ENCODE results near the gene RGS6. TPM values are rescaled to one million over a fixed set of nuclear protein-coding genes. Genes with fewer than 3 reads are reported as not detected.

RGS6 gene
- total RNA-seq, 2 experiments from 2014 or later, result not detected

DNA sequence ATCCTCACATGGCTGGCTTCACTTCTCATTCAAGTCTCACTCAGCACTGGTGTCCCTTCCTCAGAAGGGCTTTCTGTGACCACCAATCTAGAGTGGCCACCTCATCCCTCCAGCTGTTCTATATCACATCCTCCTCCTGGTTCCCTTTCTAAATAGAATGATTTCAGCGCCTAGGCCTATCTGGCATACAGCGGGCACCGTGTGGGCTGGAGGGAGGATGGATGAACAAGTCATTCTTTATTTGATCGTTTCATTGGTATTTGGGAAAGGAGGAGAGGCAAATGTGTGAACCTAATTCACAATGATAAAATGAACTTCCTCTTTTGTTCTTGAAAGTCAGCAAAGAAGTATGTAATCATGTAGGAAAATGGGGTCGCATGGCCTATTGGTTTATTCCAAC, 567.5 kb downstream of the RGS6 start:
- intact Hi-C loops (cut with DNase I, micrococcal nuclease), result no loop called here

DNA sequence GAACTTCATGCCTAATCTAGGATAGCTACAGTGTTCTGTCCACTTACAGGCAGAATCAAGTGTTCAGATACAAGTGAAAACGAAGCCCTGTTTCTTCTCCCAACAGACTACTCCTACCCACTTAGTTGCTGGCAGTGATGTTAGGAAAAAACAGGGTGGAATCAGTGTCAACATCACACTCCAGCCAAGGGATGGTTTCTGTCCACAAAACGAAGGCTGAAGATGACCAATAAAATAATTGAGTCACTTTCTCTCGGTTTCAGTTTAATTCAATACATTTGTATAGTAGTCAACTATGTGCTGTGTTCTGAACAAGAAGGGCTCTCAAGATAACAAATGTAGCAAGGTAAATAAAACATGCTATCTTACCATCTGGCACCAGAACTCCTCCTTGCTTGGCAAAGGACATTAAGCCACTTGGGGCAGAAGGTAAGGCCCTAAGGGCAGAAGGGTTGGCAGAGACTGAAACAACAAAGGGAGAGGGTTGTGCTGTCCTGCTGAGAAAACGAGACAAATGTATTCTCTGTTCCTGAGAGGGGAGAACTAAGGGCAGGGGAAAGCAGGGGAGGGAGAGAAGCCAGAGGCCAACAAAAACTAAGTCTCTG, 568.1 kb downstream of the RGS6 start:
- ATAC-seq (ENCODE audit: poor library complexity), result no peak
- H3K27me3 ChIP-seq (ENCODE audit: control insufficient read depth in 1 of 2, insufficient read depth in 2 of 2, low read length in 2 of 2), result no peaks in the 10 kb centered on the region
- no peak for DNase-seq
- ChIA-PET CTCF (no interaction called here), POLR2A (no interaction called here)
- TF ChIP-seq, protein P1, sequence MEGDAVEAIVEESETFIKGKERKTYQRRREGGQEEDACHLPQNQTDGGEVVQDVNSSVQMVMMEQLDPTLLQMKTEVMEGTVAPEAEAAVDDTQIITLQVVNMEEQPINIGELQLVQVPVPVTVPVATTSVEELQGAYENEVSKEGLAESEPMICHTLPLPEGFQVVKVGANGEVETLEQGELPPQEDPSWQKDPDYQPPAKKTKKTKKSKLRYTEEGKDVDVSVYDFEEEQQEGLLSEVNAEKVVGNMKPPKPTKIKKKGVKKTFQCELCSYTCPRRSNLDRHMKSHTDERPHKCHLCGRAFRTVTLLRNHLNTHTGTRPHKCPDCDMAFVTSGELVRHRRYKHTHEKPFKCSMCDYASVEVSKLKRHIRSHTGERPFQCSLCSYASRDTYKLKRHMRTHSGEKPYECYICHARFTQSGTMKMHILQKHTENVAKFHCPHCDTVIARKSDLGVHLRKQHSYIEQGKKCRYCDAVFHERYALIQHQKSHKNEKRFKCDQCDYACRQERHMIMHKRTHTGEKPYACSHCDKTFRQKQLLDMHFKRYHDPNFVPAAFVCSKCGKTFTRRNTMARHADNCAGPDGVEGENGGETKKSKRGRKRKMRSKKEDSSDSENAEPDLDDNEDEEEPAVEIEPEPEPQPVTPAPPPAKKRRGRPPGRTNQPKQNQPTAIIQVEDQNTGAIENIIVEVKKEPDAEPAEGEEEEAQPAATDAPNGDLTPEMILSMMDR (IDR thresholded peaks at IDR 0.05), result no peak
- no peaks in the 10 kb centered on the region for H3K27me3 Mint-ChIP-seq
- intact Hi-C loops (cut with DNase I, micrococcal nuclease), result no loop called here
- H3K4me3 ChIP-seq (ENCODE audit: low read length), result no peak overlapping the region
- no peaks in the 10 kb centered on the region for H3K36me3 Mint-ChIP-seq (ENCODE audit: low read depth)
- H3K27ac ChIP-seq (ENCODE audit: low read depth in 1 of 2, low read length in 2 of 2), result no peak overlapping the region
- H3K4me1 Mint-ChIP-seq (ENCODE audit: low read depth), result no peaks in the 10 kb centered on the region
- no peak overlapping the region for H3K27ac Mint-ChIP-seq
- peaks cover 0 to 3% of the 10 kb centered on the region in 2 experiments for H3K9me3 ChIP-seq (ENCODE audit: control insufficient read depth in 1 of 2, insufficient read depth in 1 of 2, low read length in 2 of 2)
- no peaks in the 10 kb centered on the region for H3K36me3 ChIP-seq (ENCODE audit: insufficient read depth, low read length)
- no peak overlapping the region for H3K4me3 Mint-ChIP-seq
- H3K9me3 Mint-ChIP-seq, result peaks cover 6% of the 10 kb centered on the region
- H3K4me1 ChIP-seq (ENCODE audit: insufficient read depth, low read length), result no peaks in the 10 kb centered on the region

More for the DNA sequence above, 567.5 kb downstream of the RGS6 start:
- Histone ChIP-seq H3K36me3 (ENCODE audit: insufficient read depth, low read length) (no peaks in the 10 kb centered on the region), H3K4me3 (ENCODE audit: low read length) (no peak overlapping the region), H3K4me1 (ENCODE audit: insufficient read depth, low read length) (no peaks in the 10 kb centered on the region), H3K9me3 (ENCODE audit: control insufficient read depth in 1 of 2, insufficient read depth in 1 of 2, low read length in 2 of 2) (peaks cover 0 to 3% of the 10 kb centered on the region in 2 experiments), H3K27ac (ENCODE audit: low read depth in 1 of 2, low read length in 2 of 2) (no peak overlapping the region), H3K27me3 (ENCODE audit: control insufficient read depth in 1 of 2, insufficient read depth in 2 of 2, low read length in 2 of 2) (no peaks in the 10 kb centered on the region)
- CTCF ChIA-PET, result no interaction called here
- Mint-ChIP-seq H3K4me1 (ENCODE audit: low read depth) (no peaks in the 10 kb centered on the region), H3K36me3 (ENCODE audit: low read depth) (no peaks in the 10 kb centered on the region), H3K4me3 (no peak overlapping the region), H3K9me3 (peaks cover 7% of the 10 kb centered on the region), H3K27me3 (no peaks in the 10 kb centered on the region), H3K27ac (no peak overlapping the region)
- POLR2A ChIA-PET, result no interaction called here
- TF ChIP-seq, protein P1 (IDR thresholded peaks at IDR 0.05), result no peak
- no peak for DNase-seq
- ATAC-seq (ENCODE audit: poor library complexity), result no peak

DNA sequence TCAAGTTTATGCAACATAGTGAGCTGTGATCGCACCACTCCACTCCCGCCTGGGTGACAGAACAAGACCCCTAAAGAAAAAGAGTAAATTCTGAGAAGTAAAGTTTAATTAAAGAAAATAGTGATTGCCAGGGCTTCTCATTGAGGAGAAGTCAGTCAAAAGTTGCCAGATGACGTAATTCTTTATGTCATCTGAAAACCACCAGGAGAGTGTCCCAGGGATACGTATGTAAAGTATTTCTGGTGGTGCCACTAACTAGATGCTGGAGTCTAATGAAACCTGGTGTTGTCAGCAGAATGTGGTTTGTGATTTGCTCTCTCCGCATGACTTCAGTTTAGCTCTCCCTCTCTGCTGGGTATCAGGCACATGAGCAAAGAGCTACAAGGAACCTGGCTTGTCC, 569.2 kb downstream of the RGS6 start:
- POLR2A ChIA-PET, result no interaction called here
- no peak overlapping the region for H3K27ac Mint-ChIP-seq
- H3K4me1 Mint-ChIP-seq (ENCODE audit: low read depth), result no peaks in the 10 kb centered on the region
- peaks cover 0 to 3% of the 10 kb centered on the region in 2 experiments for H3K9me3 ChIP-seq (ENCODE audit: control insufficient read depth in 1 of 2, insufficient read depth in 1 of 2, low read length in 2 of 2)
- ATAC-seq (ENCODE audit: poor library complexity), result no peak
- H3K27me3 Mint-ChIP-seq, result no peaks in the 10 kb centered on the region
- no peaks in the 10 kb centered on the region for H3K4me1 ChIP-seq (ENCODE audit: insufficient read depth, low read length)
- intact Hi-C loops (cut with DNase I, micrococcal nuclease), result no loop called here
- peaks cover 6% of the 10 kb centered on the region for H3K9me3 Mint-ChIP-seq
- H3K27me3 ChIP-seq (ENCODE audit: control insufficient read depth in 1 of 2, insufficient read depth in 2 of 2, low read length in 2 of 2), result no peaks in the 10 kb centered on the region
- no peak overlapping the region for H3K4me3 Mint-ChIP-seq
- no peak overlapping the region for H3K27ac ChIP-seq (ENCODE audit: low read depth in 1 of 2, low read length in 2 of 2)
- no peak for DNase-seq
- CTCF ChIA-PET, result no interaction called here
- no peak overlapping the region for H3K4me3 ChIP-seq (ENCODE audit: low read length)
- H3K36me3 Mint-ChIP-seq (ENCODE audit: low read depth), result no peaks in the 10 kb centered on the region
- no peaks in the 10 kb centered on the region for H3K36me3 ChIP-seq (ENCODE audit: insufficient read depth, low read length)
- TF ChIP-seq, protein P1 (IDR thresholded peaks at IDR 0.05), result no peak

Data from CD4-positive, alpha-beta T cell (primary cell).